Left renal pelvis (tissue), 4 donors: ENCODE data around the gene LUC7L. TPM values are rescaled to one million over a fixed set of nuclear protein-coding genes. Genes with fewer than 3 reads are reported as not detected.
"Not testable (repeated sequence)": the region's sequence is repeated elsewhere in the genome, so short reads cannot be mapped to it uniquely, and the experiment has no call there.

ENCODE experiments used
- DNase-seq, 4 donors: peaks; one replicate each; pipeline ENCODE4 v3.0.0-alpha.2; 2013; ENCODE audit warnings: low read depth in 4 of 4, low spot score in 3 of 4
- polyA plus RNA-seq, 4 donors: library from polyadenylated mRNA; unstranded; fragments of 120-200 nt; gene quantifications; one replicate each; pipeline ENCODE4 v1.2.1, GENCODE V29; 2013; ENCODE audit not compliant: insufficient read length in 4 of 4

LUC7L gene
- polyA plus RNA-seq, 4 donors: 96.7 to 167 (median 125) TPM

DNA sequence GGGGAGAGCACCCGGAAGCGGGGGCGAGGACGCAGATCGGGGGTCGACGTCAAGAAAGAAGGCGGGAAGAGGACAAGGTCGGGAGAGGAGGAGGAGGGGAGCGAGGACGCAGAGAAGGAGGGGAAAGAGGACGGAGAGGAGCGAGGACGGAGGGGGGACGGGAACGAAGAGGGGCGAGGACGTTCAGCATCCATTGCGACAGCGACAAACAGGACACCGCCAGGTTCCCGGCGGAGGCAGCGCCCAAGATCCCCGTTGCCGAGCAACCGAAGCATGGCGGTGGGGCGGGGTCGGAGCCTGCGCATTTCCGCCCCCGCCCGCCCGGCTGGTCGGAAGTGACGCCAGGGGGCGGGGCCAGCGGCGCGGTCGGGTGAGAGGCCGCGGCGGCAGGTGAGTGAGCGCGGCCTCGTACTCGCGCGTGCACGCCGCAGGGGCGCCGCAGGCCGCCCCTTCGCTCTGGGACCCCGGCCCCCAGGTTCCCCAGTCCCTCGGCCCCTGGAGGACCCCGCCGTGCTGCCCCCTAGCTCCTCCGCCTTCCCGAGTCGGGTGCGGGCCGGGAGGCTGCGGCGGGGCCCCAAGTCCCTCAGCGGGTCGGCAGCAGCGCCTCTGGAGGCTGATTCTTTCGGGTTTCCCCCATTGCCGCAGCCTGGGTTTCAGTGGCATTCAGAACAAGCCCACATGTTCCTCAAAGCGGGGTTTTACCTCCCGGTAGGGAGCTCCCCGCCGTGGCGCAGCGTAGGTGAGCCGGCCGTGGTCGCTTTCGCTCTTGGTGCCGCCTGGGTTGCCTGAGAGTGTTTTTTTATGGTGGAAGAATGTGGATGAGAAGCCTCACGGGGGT lies 5.4 kb upstream of the LUC7L start, which contains the start of gene FAM234A:
TSS of gene FAM234A (plus strand) at position 354 of the 838 bp plus-strand sequence. CDS start 19,593 bp downstream, outside the sequence.
- DNase-seq: peak; percentile 84 to 88 (median 86)

DNA sequence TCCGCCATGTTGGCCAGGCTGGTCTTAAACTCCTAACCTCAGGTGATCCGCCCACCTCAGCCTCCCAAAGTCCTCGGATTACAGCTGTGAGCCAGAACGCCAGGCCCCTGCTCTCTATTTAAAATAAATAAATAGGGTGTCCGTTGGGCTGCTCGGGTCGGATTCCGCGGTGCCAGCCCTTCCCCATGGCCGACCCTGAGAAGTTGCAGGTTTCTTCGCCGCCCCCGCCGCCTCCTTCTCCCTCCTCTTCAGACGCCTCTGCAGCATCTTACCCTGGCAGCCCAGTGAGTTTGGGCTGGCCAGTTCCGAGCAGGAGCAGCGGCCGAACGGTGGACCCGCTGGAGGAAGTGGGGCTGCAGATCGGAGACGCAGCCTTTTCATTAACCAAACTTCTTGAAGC lies 1.7 kb upstream of the LUC7L start:
- DNase-seq: no peak

DNA sequence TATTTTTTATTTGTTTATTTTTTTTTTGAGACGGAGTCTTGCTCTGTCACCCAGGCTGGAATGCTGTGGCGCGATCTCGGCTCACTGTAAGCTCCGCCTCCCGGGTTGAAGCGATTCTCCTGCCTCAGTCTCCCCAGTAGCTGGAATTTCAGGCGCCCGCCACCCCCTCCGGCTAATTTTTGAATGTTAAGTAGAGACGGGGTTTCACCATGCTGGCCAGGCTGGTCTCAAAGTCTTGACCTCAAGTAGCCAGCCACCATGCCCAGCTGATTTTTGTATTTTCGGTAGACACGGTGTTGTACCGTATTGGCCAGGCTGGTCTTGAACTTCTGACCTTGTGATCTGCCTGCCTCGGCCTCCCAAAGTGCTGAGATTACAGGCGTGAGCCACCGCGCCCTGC lies 1.1 kb upstream of the LUC7L start:
- not testable (repeated sequence) for DNase-seq

DNA sequence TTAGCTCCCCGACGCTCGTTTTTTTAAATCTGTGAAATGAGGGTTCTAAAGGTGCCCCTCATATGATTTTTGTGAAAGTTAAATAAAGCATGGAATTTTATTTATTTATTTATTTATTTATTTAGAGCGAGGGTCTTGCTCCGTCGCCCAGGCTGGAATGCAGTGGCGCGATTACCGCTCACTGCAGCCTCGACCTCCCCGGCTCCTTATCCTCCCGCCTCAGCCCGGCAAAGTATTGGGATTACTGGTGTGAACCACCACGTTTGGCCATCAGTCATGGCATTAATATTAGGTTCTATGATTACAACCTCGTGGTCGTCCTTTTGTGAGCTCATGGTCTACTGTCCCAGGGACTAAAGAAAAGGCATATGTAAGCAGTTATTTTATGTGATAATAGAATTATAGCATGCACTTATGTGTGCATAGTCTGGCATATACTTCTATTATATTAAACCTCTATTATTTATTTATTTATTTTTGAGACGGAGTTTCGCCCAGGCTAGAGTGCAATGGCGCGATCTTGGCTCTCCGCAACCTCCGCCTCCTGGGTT lies 557 bp upstream of the LUC7L start:
- no peak for DNase-seq

DNA sequence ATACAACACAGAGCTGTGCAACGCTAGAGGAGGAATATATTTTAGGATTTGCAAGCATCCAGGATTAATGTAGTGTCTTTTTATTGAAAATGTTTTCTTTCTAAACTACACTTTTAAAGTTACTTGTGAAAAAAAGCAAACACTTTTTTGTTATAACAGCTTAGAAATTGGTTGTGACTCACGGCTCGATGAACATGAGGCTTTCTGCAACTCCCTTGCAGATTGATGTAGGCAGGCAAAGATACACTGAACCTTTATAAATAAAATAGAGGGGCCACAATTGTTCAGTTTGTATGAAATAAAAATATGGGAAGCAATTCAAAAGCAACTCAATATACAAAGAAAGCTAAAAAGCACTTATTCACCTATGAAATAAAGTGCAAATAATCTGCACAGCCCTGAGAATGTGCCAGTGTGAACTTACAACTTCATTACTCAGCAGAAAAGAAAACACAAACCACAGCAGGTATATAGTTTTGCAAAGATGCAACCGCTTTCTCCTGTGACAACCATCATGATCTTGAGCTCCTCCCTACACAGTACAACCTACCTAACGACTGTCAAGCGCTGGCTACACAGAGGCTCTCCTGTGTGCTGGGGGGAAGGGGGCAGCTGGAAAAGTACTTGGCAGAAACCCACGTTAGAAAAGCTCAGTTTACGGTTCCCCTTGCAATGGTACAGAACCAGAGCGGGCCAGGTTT lies 948 bp downstream of the LUC7L start:
- no peak for DNase-seq

DNA sequence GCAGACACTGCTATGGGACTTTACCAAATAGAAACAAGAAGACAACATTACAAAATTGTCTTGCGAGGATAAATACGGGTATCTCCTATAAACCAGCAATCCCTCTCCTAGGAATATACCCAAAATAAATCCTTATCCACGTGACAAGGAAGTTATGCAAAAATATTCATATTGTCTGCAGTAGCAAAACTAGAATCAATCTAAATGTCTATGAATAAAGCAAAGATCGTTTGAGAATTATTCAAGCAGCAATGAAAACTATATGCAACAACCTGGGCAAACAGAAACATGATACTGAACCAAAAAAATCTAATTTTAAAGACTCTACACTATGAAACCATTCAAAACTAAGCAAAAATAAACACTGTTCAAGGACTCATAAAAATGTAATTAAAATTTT lies 9.2 kb downstream of the LUC7L start:
- DNase-seq: no peak

DNA sequence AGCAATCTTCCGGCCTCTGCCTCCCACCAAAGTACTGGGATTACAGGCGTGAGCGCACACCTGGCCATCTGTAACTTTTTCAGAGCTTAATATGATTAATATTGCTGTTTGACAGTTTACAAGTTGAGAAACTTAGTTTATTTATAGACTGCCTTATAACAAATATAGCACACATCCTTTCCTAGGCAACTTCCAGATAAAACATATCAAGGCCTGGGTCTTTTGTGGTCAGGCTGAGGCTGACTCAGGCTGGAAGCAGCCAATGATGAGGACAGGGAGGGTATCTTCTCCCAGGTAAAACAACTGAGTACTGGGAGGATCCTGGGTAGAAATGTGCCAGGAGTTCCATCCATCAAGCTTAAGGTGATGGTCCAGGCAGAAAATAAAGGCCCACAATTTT lies 16.2 kb downstream of the LUC7L start:
- DNase-seq: no peak

DNA sequence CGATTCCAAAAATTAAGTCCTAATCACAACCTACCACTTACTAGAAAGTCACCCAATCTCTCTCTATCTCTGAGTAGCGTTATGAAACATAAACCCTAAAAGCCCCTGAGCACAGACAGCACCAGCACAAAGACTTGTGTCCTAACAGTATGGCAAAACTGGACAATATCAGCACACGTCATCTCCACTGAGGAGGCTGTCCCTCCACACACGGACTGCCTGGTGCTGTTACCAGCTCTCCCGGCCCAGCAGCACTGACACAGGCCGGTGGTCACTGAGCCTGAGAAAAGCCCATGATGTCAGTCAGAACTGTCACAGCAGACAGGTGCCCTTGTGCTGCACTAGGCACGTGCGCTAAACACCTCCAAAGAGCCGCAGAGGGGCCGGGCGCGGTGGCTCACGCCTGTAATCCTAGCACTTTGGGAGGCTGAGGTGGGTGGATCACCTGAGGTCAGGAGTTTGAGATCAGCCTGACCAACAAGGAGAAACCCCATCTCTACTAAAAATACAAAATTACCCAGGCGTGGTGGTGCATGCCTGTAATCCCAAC lies 17.5 kb downstream of the LUC7L start:
- DNase-seq: not testable (repeated sequence)

DNA sequence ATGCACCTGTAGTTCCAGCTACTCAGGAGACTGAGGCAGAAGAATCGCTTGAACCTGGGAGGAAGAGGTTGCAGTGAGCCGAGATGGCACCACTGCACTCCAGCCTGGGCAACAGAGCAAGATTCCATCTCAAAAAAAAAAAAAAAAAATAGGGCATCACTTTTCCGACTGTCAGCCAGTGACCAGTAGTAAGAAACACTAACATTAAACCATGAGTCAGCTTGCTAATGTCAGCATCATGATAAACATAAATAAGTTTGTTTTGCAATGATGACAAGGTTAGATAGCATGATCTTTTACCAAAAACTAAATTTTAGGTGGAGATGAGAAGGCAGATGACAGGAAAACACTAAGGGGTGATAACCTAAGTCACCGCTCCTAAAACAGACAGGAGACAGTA lies 19.9 kb downstream of the LUC7L start:
- not testable (repeated sequence) for DNase-seq

DNA sequence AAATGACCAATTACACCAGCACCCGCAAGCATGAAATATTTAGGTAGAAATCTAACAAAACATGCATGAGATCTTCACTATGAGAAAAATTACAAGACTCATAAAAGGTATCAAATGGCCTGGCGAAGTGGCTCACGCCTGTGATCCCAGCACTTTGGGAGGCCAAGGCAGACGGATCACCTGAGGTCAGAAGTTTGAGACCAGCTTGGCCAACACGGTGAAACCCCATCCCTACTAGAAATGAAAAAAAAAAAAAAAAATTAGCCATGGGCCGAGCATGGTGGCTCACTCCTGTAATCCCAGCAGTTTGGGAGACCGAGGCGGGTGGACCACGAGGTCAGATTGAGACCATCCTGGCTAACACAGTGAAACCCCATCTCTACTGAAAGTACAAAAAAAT lies 25.2 kb downstream of the LUC7L start:
- not testable (repeated sequence) for DNase-seq

DNA sequence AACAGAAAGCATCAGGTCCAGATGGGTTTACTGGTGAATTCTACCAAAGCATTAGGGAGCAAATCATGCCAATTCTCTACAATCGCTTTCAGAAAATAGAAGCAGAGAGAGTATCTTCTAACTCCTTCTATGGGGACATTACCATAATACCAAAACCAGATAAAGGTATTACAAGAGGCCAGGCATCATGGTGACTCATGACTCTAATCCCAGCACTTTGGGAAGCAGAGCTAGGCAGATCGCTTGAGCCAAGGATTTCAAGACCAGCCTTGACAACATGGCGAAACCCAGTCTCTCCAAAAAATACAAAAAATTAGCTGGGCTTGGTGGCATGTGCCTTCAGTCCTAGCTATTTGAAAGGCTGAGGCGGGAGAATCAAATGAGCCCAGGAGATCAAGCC lies 26.0 kb downstream of the LUC7L start:
- no peak for DNase-seq

DNA sequence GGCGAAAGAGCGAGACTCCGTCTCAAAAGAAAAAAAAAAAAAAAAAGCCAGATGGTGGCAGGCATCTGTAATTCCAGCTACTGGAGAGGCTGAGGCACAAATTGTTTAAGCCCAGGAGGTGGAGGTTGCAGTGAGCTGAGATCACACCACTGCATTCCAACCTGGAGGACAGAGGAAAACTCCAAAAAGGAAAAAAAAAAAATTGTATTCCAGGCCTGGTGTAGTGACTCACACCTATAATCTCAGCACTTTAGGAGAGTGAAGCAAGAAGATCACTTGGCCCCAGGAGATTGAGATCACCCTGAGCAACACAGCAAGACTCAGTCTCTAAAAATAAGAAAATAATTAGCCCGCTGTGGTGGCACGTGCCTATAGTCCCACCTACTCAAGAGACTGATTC lies 28.9 kb downstream of the LUC7L start:
- DNase-seq: no peak

DNA sequence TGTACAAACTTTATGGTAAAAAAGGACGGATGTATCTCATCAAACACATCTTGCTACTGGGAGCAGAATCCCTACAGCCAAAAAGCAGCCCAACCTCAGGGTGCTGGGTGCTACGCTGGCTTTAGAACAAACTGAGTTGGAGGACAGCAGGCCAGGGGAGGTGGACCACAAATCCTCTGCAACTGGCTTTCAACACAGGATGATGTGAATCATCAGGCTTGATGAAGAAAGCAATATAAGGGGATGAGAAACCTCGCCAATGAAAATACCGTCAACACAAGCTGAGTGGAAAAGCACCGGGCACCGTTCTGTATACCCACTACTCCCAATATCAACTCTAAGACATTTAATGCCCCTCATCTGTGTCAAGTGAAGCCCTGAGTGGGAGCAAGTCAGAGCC lies 34.7 kb downstream of the LUC7L start:
- no peak for DNase-seq

DNA sequence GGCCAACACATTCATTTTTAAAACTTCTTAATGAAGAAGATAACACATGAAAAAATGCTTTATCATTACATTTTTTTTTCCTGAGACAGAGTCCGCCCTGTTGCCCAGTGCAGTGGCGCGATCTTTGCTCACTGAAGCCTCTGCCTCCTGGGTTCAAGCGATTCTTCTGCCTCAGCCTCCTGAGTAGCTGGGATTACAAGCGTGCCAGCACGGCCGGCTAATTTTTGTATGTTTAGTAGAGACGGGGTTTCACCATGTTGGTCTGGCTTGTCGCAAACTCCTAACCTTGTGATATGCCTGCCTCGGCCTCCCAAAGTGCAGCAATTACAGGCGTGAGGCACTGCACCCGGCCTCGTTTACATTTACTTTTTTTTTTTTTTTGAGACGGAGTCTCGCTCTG lies 35.8 kb downstream of the LUC7L start:
- no peak for DNase-seq

DNA sequence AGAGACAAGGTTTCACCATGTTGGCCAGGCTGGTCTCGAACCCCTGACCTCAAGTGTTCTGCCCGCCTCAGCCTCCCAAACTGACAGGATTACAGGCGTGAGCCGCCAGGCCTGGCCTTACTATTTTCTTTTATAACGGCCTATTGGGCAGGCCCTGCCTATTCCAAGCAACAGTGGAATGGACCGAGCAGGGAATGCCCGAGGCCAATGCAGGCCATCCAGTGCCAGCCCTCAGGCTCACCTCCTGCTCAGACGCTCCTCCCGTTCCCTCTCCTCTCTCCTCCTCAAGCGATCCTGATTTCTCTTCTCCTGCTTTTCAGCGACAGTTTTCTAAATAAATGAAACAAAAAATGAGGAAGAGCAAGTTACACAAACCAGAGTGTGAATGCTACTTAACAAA lies 36.6 kb downstream of the LUC7L start:
- DNase-seq: no peak

DNA sequence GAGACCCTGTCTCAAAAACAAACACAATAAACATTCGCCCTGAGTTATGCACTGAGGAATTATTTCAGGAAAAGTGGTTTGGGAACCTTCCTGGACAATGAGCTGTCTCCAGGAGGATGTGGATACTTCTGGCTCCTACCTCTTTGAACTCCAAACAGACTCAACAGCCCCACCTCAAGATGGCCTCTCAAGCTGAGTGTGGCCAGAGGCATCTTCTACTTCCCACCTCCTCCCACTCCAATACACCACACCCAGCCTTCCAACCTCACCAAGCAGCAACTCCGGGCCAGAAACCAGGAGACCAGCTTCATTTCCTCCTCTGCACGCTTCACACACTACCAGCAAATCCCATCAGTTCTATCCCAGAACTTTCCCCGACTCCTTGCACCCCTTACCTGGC lies 37.4 kb downstream of the LUC7L start:
- no peak for DNase-seq

DNA sequence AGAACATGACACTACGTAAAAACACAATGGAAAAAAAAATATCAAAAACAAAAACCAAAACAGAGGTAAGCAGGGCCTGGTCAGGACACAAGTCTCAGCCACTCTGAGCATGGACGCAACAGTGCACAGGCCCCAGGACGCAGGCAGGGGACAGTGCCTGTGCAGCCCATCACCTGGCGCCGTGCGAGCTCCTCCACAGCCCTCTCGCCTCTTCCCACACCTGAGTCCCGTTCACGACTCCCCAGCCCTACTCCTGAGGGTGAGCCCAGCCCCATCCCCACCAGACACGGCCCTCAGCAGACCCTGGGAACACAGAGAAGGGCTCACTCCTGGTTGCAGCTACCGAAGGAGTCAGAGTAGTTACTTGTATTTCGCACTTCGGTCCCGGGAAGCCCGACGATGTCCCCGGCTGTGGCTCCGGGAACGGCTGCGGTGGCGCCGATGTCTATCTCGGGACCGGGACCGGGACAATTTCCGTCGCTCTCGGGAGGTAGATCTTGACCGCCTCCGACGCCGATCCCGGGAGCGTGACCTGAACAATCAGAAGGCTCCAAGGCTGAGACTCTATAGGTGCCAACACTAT lies 39.6 kb downstream of the LUC7L start:
- DNase-seq: no peak

DNA sequence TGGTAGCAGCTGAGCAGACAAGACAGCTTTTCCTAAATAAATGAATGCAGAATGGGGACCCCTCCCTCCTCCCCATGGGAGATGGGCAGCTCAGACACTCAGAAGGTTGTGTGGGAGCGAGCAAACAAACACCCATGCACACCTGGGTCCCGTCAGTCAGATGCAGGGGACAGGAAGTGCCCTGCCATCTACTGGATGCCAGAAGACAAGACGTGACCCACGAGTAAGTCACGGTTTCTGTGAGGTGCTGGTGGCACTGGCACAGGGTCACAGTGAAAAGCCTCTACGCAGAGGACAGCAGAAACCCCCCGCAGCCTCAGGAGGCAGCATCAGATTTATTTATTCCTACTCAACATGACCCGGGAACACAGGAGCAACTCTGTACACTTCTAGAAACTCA lies 40.6 kb downstream of the LUC7L start:
- DNase-seq: no peak

DNA sequence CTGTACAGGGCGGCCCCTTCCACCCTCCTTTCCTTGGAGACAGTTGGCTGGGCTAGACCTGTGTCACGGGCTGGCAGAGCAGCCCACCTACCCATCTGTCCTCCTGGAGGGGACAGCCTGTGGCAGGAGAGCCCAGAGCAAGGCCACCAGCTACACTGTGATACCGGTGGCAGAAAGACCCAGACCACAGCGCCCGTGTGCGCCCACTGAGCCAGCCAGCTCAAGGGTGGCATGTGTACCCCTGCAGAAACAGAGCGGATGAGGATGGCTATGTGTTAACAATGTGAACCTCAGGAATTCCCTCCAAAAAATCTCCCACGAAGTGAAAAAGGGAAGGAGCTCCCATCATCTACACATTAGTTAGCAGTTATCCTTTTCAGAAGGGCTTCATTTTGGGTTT lies 41.9 kb downstream of the LUC7L start:
- no peak for DNase-seq

DNA sequence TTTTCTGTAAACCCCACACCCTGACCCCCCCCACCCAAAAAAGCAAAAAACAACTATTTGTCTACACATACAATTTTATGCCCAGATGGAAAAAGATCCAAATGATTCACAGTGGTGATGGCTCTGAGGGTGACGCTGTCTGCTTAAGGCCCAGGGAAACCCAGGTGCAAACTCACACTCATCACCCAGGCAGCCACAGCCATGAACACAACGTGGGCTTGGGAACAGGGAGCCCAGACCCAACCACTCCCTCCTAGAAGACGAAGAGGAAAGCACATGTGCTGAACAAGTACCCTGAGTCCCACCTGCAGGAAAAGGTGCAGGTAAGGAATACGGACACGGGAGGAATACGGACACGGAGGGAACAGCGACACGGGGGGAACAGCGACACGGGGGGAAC lies 43.6 kb downstream of the LUC7L start:
- no peak for DNase-seq

DNA sequence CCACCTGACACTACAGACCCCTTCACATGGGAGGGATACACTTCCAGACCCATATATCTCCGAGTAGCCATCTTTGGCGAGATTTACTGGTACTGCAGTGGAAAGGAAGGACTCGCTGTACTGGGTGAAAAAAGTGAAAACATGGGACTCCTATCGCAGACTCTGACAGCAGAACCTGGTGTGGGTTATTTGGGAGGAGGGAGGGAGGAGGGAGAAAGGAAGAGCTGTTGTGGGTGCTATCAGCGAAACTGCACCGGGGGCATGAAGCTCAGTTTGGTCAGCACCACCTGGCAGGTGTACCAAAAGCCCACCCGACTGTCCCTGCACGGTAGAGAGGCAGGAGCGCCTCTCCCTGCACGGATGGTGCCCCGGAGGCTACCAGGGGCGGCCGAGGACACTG lies 44.0 kb downstream of the LUC7L start:
- DNase-seq: no peak
